Measurements from ENCODE around the gene PHTF2.

- TF ChIP-seq, protein P1, sequence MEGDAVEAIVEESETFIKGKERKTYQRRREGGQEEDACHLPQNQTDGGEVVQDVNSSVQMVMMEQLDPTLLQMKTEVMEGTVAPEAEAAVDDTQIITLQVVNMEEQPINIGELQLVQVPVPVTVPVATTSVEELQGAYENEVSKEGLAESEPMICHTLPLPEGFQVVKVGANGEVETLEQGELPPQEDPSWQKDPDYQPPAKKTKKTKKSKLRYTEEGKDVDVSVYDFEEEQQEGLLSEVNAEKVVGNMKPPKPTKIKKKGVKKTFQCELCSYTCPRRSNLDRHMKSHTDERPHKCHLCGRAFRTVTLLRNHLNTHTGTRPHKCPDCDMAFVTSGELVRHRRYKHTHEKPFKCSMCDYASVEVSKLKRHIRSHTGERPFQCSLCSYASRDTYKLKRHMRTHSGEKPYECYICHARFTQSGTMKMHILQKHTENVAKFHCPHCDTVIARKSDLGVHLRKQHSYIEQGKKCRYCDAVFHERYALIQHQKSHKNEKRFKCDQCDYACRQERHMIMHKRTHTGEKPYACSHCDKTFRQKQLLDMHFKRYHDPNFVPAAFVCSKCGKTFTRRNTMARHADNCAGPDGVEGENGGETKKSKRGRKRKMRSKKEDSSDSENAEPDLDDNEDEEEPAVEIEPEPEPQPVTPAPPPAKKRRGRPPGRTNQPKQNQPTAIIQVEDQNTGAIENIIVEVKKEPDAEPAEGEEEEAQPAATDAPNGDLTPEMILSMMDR (IDR thresholded peaks at IDR 0.05; ENCODE audit: low read depth, low read length, poor library complexity, severe bottlenecking), result no peak
- TF ChIP-seq EZH2phosphoT487 (IDR thresholded peaks at IDR 0.05; ENCODE audit: borderline replicate concordance, low read length), result no peak
Measured at GRCh38 chr7:77982926-77983550, 184.5 kb downstream of the PHTF2 start.
